HepG2 (cell line): ENCODE results near the gene CSNK1D. TPM values are rescaled to one million over a fixed set of nuclear protein-coding genes. Genes with fewer than 3 reads are reported as not detected.

ENCODE experiments used
- ATAC-seq: fragments of 200-7000 bp; cut with Tn5 transposase; 3 replicates; pipeline ENCODE4 v1.9.1; 2020; ENCODE audit warnings: mild to moderate bottlenecking, moderate library complexity
- BruUV-seq: library from RNA; stranded (reverse); fragments of 400-500 nt; replicated peaks from 2 replicates; lab custom pipeline; 2021; lab: Mats Ljungman, UMichigan
- CTCF ChIA-PET: fragments of 300-600 bp; formaldehyde crosslinking; extraction: SDS; loops from one replicate; lab custom pipeline; 2021; ENCODE audit warnings: low total read pairs, inconsistent platforms, low intra/inter-chr PET ratio; lab: Yijun Ruan, JAX
- POLR2A ChIA-PET: fragments of 350-600 bp; sonication (Branson Sonifier 250); formaldehyde crosslinking; loops from one replicate; lab custom pipeline; 2020; ENCODE audit warnings: antibody characterized with exemption, inconsistent platforms; lab: Yijun Ruan, JAX
- DNase-seq: peaks from one replicate; pipeline ENCODE4 v3.0.0-alpha.2; 2015; ENCODE audit warnings: low spot score
- FAIRE-seq: peaks from 3 replicates; lab custom pipeline; 2011; peaks lifted over from hg19 to GRCh38; lab: Jason Lieb, UNC
- H2AFZ ChIP-seq: one replicate; pipeline ENCODE4 v1.6.1; 2011; ENCODE audit warnings: low read length, inconsistent platforms
- H3K27ac ChIP-seq: fragments of 300-600 bp; 3 replicates; pipeline ENCODE4 v1.8.0; 2011; ENCODE audit warnings: mixed run types, mild to moderate bottlenecking, mixed read lengths, low read length, inconsistent platforms; ENCODE audit not compliant: insufficient read depth; ENCODE audit errors: extremely low read length
- H3K27me3 ChIP-seq, 2 experiments: fragments of 200-600 bp in 1 of 2; 2 replicates in 1 of 2; 3 replicates in 1 of 2; pipeline versions ENCODE4 v1.6.0 to v1.8.0; 2011; ENCODE audit warnings: low read length in 2 of 2, mild to moderate bottlenecking in 2 of 2, moderate library complexity in 2 of 2, inconsistent platforms in 1 of 2; ENCODE audit not compliant: insufficient read depth in 2 of 2, control insufficient read depth in 1 of 2
- H3K36me3 ChIP-seq, 2 experiments: fragments of 200-600 bp in 1 of 2; replicated peaks in 1 of 2; 2 replicates in 1 of 2; 3 replicates in 1 of 2; pipeline versions ENCODE4 v1.5.1 to v1.8.0; 2011; ENCODE audit warnings: low read length in 2 of 2, inconsistent platforms in 1 of 2; ENCODE audit not compliant: insufficient read depth in 2 of 2, control insufficient read depth in 1 of 2
- H3K4me1 ChIP-seq: 2 replicates; pipeline ENCODE4 v1.5.1; 2012; ENCODE audit warnings: low read length, inconsistent platforms; ENCODE audit not compliant: insufficient read depth
- H3K4me2 ChIP-seq: 2 replicates; pipeline ENCODE4 v1.6.0; 2011; ENCODE audit warnings: low read depth, low read length, inconsistent platforms
- H3K4me3 ChIP-seq, 3 experiments: fragments of 200-600 bp in 1 of 3; sonication (generic), shearing (Covaris generic) in 1 of 3; replicated peaks in 1 of 3; 2 replicates each; pipeline ENCODE4 v1.5.1; 2011 to 2016; ENCODE audit warnings: low read length in 3 of 3, inconsistent platforms in 2 of 3, low read depth in 2 of 3, mild to moderate bottlenecking in 2 of 3, control low read depth in 1 of 3, mixed read lengths in 1 of 3; ENCODE audit not compliant: insufficient read depth in 1 of 3
- H3K79me2 ChIP-seq: one replicate; pipeline ENCODE4 v1.6.1; 2011; ENCODE audit warnings: low read length, inconsistent platforms; ENCODE audit not compliant: insufficient read depth
- H3K9ac ChIP-seq: 2 replicates; pipeline ENCODE4 v1.6.0; 2011; ENCODE audit warnings: mild to moderate bottlenecking, low read depth, low read length, inconsistent platforms; ENCODE audit not compliant: insufficient read depth
- H3K9me3 ChIP-seq: 2 replicates; pipeline ENCODE4 v1.5.1; 2012; ENCODE audit warnings: mild to moderate bottlenecking, low read length
- H4K20me1 ChIP-seq: 2 replicates; pipeline ENCODE4 v1.6.0; 2011; ENCODE audit warnings: inconsistent platforms, mild to moderate bottlenecking, low read length, moderate library complexity; ENCODE audit not compliant: insufficient read depth
- KDM5A ChIP-seq: fragments of 200-600 bp; sonication (generic); IDR thresholded peaks from 2 replicates; pipeline ENCODE4 v1.7.0; 2018; ENCODE audit warnings: antibody characterized with exemption, mild to moderate bottlenecking, low read length, borderline replicate concordance
- RFXAP ChIP-seq: sonication (generic); formaldehyde crosslinking; IDR thresholded peaks from 2 replicates; pipeline ENCODE4 v1.4.0; 2020; ENCODE audit warnings: missing genetic modification reagents, borderline replicate concordance
- STAT5B ChIP-seq: sonication (generic); formaldehyde crosslinking; IDR thresholded peaks from 2 replicates; pipeline ENCODE4 v1.4.0; 2020; ENCODE audit warnings: missing genetic modification reagents
- TGIF2 ChIP-seq: IDR thresholded peaks from 2 replicates; pipeline ENCODE4 v1.6.1; 2016; ENCODE audit warnings: control low read depth, missing compliant biosample characterization
- TOPORS ChIP-seq: sonication (generic); formaldehyde crosslinking; IDR thresholded peaks from 2 replicates; pipeline ENCODE4 v1.8.0; 2023; ENCODE audit warnings: mild to moderate bottlenecking, missing genetic modification reagents
- ZFP82 ChIP-seq: sonication (generic); formaldehyde crosslinking; IDR thresholded peaks from 2 replicates; pipeline ENCODE4 v1.5.1; 2020; ENCODE audit warnings: mild to moderate bottlenecking, missing genetic modification reagents, borderline replicate concordance
- ZNF101 ChIP-seq: sonication (generic); formaldehyde crosslinking; IDR thresholded peaks from 2 replicates; pipeline ENCODE4 v1.4.0; 2020; ENCODE audit warnings: mild to moderate bottlenecking, low read depth, missing genetic modification reagents, borderline replicate concordance
- ZNF205 ChIP-seq: IDR thresholded peaks from 2 replicates; pipeline ENCODE4 v1.6.1; 2018; ENCODE audit warnings: missing biosample characterization, missing genetic modification reagents
- ZNF274 ChIP-seq: sonication (generic); formaldehyde crosslinking; IDR thresholded peaks from 2 replicates; pipeline ENCODE4 v1.5.1; 2020; ENCODE audit warnings: mild to moderate bottlenecking, missing genetic modification reagents
- ZNF451 ChIP-seq: sonication (generic); formaldehyde crosslinking; IDR thresholded peaks from 2 replicates; pipeline ENCODE4 v1.5.0; 2020; ENCODE audit warnings: mild to moderate bottlenecking, missing genetic modification reagents
- ZNF75D ChIP-seq: sonication (generic); formaldehyde crosslinking; IDR thresholded peaks from 2 replicates; pipeline ENCODE4 v1.8.1; 2023; ENCODE audit warnings: missing genetic modification reagents, mild to moderate bottlenecking, borderline replicate concordance
- WGBS: methylation state at CpG from one replicate; pipeline ENCODE4 v1.1.6; 2017; ENCODE audit warnings: low lambda C conversion rate; 5-methylcytosine and 5-hydroxymethylcytosine counted together
- in situ Hi-C: cut with HindIII; loops from 2 replicates; pipeline ENCODE4 v1.10.0; 2017; ENCODE audit warnings: low pct_unique_long_range_greater_than_20kb; ENCODE audit not compliant: extremely low pct_ligation_motif_present
- intact Hi-C: fragments of 100-400 bp; cut with micrococcal nuclease; formaldehyde crosslinking; loops from one replicate; pipeline ENCODE4 v1.10.0; 2022; ENCODE audit not compliant: unreplicated experiment
- polyA plus RNA-seq, 8 experiments: library from polyadenylated mRNA; depleted of rRNA in 3 of 8; stranded (reverse) in 7 of 8; unstranded in 1 of 8; fragments of >200 nt; fragmentation: Illumina TruSeq in 4 of 8; extraction: Trizol in 4 of 8; gene quantifications; 2 replicates each; pipeline versions ENCODE4 v1.2.1 to v1.2.3, GENCODE V29; 2011 to 2016; ENCODE audit warnings: low read depth in 4 of 8, missing spikeins in 1 of 8, mixed read lengths in 1 of 8; ENCODE audit not compliant: insufficient read depth in 1 of 8
- total RNA-seq, 5 experiments: library from RNA; depleted of rRNA; stranded (reverse); fragments of >200 nt; fragmentation: Illumina TruSeq; extraction: Trizol; gene quantifications; 2 replicates each; pipeline ENCODE4 v1.2.3, GENCODE V29; 2016; ENCODE audit warnings: low read depth in 1 of 5
- TF ChIP-seq, protein P1 (sequence below): sonication (generic); formaldehyde crosslinking; conservative IDR thresholded peaks from 2 replicates; pipeline ENCODE4 v1.5.0; 2020; ENCODE audit warnings: missing genetic modification reagents
- TF ChIP-seq, protein P2 (sequence below): sonication (generic); formaldehyde crosslinking; IDR thresholded peaks from 2 replicates; pipeline ENCODE4 v1.4.0; 2020; ENCODE audit warnings: missing genetic modification reagents

CSNK1D gene
- total and polyA plus RNA-seq, 2 of the 13 experiments (the other 11 are each of a cell fraction or from before 2014, with no cell fraction given), result 31.5 to 128 TPM

DNA sequence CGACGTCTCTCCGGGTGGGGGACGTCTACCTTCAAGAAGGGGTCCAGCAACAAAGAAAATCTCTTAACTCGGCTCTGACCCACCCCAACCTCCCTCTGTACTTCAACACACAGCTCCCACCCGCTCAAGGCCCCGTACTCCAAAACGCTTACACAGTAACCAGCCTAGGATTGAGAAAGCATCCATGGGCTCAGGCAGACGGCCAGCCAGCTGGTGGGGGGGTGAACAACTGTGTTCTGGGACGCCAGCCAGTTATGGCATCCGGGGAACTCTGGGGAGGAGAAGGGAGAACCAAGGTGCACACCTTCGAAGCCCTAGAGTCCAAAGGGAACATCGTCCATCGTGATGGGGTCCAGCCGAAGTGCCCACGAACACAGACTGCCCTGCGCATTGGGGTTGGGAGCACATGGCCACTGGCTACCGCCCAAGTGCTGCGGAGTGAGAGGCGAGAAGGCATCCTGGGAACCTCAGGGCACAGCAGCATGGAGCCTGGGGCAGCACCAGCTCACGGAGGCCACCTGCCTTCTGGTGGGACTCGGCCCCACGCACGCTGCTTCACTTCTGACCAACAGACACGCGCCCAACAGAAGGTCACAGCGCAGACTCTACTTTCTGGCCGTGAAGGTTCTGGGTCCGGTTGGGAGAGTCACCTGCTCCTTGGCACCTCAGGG, 30.4 kb downstream of the CSNK1D start (continued):
- TF ChIP-seq ZNF75D (no peak), ZFP82 (no peak), RFXAP (no peak)
- TF ChIP-seq, protein P1, sequence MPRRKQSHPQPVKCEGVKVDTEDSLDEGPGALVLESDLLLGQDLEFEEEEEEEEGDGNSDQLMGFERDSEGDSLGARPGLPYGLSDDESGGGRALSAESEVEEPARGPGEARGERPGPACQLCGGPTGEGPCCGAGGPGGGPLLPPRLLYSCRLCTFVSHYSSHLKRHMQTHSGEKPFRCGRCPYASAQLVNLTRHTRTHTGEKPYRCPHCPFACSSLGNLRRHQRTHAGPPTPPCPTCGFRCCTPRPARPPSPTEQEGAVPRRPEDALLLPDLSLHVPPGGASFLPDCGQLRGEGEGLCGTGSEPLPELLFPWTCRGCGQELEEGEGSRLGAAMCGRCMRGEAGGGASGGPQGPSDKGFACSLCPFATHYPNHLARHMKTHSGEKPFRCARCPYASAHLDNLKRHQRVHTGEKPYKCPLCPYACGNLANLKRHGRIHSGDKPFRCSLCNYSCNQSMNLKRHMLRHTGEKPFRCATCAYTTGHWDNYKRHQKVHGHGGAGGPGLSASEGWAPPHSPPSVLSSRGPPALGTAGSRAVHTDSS (CRISPR knock-in tag), result no peak

DNA sequence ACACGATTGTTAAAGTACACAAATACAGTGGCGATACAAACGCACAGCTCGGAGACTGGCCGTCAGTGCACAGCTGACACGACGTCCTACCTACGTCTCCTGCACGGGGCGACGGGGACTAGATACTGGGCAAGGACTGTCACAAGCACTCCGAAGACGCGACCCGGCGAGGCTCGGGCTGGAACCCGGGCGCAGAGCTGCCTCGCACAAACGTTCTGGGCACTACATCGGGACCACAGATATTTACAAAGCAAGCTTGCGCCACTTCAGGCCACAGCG, 30.9 kb downstream of the CSNK1D start:
- in situ Hi-C loops, result loop anchor here (5.0 kb wide), 1 partner anchor 80 kb away; no protein-coding TSS in a partner anchor
- intact Hi-C loops, result loop anchor here (1.0 kb wide), 1 partner anchor 75 kb away; the partner anchor contains the start of gene CD7
- no peak for DNase-seq
- H2AFZ ChIP-seq, result no peak overlapping the region
- 0 out of 3 replicates have a peak, but pooled peaks have one; percentile 0 for ATAC-seq
- H3K36me3 ChIP-seq, result peaks cover 37 to 58% of the 10 kb centered on the region in 2 experiments
- peak overlapping the region; percentile 48 for H3K4me2 ChIP-seq
- BruUV-seq, result TSS peak; percentile 10
- peak overlapping the region in 1 of 3 experiments; percentile 32; a peak in 1 of 6 replicates for H3K4me3 ChIP-seq
- peaks cover 79% of the 10 kb centered on the region for H4K20me1 ChIP-seq
- POLR2A ChIA-PET, result interaction anchor here (0.6 to 7.2 kb wide), 24 partner anchors 9 to 326 kb away, joined by 3 to 96 read pairs (median 7); partner anchors contain the start of genes CCDC57, CD7, CSNK1D and SLC16A3
- H3K9ac ChIP-seq, result peak overlapping the region; percentile 45
- H3K79me2 ChIP-seq, result no peaks in the 10 kb centered on the region
- no peak for FAIRE-seq
- WGBS, result 22% methylated on average over 23 of the region's 24 CpGs
- no peaks in the 10 kb centered on the region for H3K9me3 ChIP-seq
- H3K27ac ChIP-seq, result peak overlapping the region; percentile 72
- peaks cover 67% of the 10 kb centered on the region for H3K4me1 ChIP-seq
- no peaks in the 10 kb centered on the region for H3K27me3 ChIP-seq
- CTCF ChIA-PET, result no interaction called here
- peak; percentile 71; the same call in 1 of the 2 replicates for TF ChIP-seq TOPORS
- TF ChIP-seq KDM5A, result no peak
- TF ChIP-seq ZNF274 (CRISPR knock-in tag), result no peak
- TF ChIP-seq ZNF451 (CRISPR knock-in tag), result no peak
- TF ChIP-seq TGIF2 (CRISPR knock-in tag), result no peak
- no peak for TF ChIP-seq ZNF101 (CRISPR knock-in tag)
- 0 out of 2 replicates have a peak, but pooled peaks have one; percentile 16 for TF ChIP-seq STAT5B (CRISPR knock-in tag)
- TF ChIP-seq, protein P2, sequence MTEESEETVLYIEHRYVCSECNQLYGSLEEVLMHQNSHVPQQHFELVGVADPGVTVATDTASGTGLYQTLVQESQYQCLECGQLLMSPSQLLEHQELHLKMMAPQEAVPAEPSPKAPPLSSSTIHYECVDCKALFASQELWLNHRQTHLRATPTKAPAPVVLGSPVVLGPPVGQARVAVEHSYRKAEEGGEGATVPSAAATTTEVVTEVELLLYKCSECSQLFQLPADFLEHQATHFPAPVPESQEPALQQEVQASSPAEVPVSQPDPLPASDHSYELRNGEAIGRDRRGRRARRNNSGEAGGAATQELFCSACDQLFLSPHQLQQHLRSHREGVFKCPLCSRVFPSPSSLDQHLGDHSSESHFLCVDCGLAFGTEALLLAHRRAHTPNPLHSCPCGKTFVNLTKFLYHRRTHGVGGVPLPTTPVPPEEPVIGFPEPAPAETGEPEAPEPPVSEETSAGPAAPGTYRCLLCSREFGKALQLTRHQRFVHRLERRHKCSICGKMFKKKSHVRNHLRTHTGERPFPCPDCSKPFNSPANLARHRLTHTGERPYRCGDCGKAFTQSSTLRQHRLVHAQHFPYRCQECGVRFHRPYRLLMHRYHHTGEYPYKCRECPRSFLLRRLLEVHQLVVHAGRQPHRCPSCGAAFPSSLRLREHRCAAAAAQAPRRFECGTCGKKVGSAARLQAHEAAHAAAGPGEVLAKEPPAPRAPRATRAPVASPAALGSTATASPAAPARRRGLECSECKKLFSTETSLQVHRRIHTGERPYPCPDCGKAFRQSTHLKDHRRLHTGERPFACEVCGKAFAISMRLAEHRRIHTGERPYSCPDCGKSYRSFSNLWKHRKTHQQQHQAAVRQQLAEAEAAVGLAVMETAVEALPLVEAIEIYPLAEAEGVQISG (CRISPR knock-in tag), result peak; percentile 5; the same call in 1 of the 2 replicates
- no peak for TF ChIP-seq ZNF205 (CRISPR knock-in tag)
